SH-SY5Y (cell line): ENCODE measurements around the gene POU3F1.

Experiments
- GATA2 ChIP-seq: IDR thresholded peaks from 2 replicates; pipeline ENCODE4 v1.6.1; 2011; ENCODE audit warnings: mild to moderate bottlenecking, low read depth, low read length
- GATA3 ChIP-seq: IDR thresholded peaks from 2 replicates; pipeline ENCODE4 v1.6.1; 2011; ENCODE audit warnings: low read depth, mild to moderate bottlenecking, low read length, moderate library complexity

The POU3F1 gene

GRCh38 chr1:38082769-38083263 is 36.2 kb upstream of the POU3F1 start:
- TF ChIP-seq GATA3 (no peak), GATA2 (no peak)

GRCh38 chr1:38079019-38079418 is 32.4 kb upstream of the POU3F1 start:
- TF ChIP-seq GATA2 = no peak
- no peak for TF ChIP-seq GATA3

DNA sequence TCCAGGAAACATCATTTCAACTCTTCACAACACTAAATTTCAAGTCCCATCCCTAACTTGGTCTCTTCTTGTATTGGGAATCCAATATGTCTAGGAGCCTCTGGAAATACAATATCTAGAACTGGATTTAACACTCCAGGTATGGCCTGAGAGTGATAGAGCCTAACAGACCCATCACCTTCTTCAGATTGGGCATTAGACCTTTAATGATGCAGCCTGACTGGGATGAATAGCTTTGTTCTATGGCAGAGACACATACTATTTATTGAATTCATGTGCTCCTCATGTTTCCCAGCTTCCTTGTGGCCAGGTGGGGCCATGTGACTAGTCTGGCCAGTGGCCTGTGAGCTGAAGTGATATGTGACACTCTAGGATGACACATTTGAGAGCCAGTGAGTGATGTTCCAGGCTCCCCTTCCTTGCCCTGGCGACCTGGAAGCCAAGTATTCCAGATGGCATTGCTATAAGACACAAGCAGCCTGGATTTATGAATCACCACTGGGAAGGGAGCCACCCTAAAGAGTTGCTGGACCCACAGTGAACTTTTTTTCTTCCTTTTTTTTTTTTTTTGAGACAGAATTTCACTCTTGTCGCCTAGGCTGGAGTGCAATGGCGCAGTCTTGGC is 31.0 kb upstream of the POU3F1 start:
- TF ChIP-seq GATA2 (no peak), GATA3 (no peak)

DNA sequence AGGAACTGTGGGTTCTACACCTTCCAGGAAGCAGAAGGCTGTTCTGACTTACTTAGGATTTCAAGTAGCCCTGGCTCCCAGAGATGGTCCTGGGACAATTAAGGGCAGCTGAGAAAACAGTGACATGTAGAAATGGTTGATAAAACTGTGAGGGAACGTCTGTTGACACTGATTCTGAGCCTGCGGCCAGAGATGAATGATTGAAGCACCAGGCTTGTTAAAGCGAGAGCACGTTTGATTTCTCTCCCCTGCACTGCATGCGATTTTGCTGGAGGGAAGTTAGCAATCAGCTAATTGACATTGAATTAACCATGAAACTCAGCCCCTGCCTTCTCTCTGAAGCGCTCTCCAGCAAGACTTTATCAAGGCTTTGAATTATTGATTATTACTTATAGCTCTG is 29.9 kb upstream of the POU3F1 start:
- TF ChIP-seq GATA3 (no peak), GATA2 (peak; percentile 66; the same call in 1 of the 2 replicates)

DNA sequence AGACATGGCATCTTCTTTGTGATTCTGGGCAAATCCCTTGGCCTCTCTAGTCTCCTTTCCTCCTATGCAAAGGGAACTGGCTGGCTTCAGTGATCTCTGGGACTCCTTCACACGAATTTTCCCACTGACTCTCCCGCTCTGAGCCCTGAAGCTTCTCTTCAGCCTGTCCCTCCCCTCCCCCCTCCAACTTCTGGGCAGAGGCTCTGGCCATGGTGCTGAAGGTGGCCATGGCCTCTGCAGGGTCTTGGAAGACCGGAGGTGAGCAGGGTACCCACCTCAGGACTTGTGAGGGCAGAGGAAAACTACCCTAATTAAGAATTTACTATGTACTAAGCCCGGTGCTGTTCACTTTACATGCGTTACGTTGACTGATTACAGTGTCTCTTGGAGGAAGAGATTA is 29.4 kb upstream of the POU3F1 start:
- TF ChIP-seq GATA2 = no peak
- no peak for TF ChIP-seq GATA3

DNA sequence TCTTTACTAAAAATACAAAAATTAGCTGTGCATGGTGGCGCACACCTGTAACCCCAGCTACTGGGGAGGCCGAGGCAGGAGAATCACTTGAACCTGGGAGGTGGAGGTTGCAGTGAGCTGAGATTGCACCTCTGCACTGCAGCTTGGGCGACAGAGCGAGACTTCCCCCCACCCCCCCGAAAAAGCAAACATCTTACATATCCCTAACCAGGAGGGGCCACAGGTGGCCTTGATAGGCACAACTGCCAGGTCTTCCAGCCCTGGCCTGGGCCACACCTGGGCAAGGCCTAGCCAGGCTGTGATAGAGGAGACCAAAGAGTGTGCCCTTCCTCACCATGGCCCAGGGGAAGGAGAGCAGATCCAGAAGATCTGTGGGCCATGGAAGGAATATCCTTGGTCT is 28.6 kb upstream of the POU3F1 start:
- TF ChIP-seq GATA2 (no peak), GATA3 (no peak)

GRCh38 chr1:38074302-38074677 is 27.7 kb upstream of the POU3F1 start:
- TF ChIP-seq GATA3 (no peak), GATA2 (no peak)

DNA sequence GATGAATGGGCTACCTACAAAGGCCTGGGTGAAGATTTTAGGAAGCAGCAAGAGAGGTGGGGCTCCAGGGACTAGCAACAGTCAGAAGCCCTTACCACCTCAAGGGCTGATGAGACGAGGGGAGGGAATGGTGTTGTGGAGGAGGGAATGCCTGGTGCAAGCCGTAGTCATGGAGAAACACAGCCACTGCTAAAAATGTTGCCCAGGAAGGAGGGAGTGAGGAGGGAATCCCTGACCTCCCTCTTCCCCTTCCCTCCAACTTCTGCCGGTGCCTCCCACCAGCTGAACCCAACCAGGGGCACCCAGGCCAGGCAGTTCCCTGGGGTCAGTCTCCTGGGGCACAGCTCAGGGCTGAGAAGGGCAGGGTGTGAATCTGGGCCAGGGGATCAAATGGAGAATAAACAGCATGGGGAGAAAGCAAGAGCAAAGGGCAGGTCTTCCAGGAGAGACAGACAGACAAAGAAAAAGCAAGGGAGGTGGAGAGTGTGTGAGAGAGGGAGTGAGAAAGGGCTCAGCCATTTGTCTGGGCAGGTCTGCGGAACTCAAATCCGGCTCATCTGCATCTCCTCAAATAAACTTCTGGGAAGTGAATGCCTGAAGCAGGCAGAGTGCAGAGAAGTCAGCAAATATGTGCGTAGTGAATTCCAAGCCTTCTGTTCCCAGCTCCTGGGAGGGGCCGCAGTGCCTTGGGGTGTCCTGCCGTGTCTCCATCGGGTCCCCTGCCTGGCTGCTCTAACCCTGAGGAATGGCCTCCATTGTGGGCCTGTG is 27.1 kb upstream of the POU3F1 start:
- no peak for TF ChIP-seq GATA2
- TF ChIP-seq GATA3 = no peak

DNA sequence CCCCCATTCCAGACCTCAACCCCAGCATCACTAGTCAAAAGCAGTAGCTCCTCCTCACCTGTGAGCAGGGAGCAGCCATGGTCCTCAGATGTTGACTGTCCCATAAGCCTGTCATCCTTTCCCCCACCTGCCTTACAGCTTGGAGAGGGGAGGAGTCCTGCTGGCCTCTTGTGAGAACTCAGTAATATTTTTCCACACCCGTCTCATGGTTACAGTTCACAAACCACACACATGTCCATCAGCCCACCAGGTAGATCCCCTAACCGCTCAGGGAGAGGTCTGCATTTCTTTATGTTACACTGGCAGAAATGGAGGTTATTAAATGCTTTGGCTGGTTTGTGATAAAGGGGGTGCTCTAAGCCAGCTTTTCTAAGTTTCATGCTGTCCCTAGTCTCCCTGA is 26.3 kb upstream of the POU3F1 start:
- TF ChIP-seq GATA3 (no peak), GATA2 (no peak)

DNA sequence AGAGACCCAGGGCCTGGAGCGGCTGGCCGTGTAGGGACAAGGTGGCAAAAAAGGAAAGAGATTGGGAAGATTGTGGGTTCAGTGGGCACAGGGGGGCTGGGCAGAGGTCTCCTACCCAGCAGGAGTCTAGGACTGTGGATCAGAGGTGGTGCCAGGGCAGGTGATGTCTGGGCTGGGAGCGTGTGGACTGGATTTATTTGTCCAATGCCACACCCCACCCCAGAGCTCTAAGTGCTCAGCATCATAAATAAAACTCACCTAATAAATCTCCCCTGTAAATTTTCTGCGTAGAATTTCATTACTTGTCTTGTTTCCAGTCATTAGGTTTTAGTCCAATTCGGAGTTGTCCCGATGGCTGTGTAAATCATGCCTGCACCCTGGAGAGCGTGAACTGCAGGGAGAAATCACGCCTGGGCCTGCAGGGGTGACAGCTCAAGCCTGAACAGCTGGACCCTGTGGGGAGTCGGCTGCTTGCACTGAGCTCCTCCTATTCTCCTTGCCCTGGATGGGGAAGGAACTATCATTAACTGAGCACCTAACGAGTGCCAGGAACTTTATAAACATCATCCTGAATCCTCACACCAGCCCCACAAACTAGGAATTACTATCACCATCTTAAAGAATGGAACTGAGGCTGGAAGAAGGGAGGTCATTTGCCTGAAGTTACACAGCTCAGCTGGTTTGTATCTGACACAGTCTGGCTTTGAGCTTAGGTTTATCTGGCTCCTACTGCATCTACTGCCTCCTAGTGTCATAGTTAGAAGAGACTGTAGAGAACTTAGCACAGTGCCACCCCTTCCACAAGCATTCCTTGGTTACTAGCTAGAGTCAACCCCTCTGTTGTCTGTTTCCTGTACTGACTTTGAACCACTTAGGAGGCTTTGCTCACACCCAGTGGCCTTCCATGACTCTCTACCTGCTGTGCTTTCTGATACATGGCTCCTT is 25.0 kb upstream of the POU3F1 start:
- TF ChIP-seq GATA2 (no peak), GATA3 (no peak)

GRCh38 chr1:38068980-38069340 is 22.4 kb upstream of the POU3F1 start:
- TF ChIP-seq GATA3 = no peak
- TF ChIP-seq GATA2 = no peak

DNA sequence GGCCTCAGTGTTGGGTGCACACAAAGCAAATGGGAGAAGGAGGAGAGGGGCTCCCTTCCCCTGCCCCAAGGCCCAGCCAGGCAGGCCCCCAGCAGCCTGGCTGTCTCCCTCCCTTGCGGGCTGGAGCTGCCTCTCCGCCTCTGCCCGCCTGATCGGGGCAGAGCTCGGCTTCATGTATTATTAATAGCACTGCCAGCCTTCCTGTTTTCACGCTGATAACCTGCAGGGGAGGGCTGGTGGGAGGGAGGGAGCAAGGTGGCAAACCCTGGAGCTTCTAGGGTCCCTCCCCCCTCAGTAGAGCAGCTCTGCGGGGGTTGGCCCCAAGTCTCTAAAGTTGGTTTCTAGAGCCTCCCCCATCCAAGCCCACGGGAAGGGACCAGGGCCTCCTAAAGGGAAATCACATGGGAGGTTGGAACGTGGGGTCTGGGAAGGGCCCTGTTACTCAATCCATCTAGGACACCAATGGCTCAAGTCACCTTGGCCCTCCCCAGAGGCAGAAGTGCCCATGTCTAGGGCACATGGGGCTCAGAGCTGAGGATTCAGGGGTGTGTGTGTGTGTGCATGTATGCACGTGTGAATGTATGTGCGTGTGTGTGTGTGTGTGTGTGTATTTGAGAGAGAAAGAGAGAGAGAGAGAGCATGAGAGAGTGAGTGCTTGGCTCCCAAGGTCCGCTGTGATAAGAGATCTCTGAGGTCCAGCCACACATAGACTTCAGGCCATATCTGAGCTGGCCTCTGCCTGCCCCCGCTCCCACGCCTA is 21.8 kb upstream of the POU3F1 start:
- no peak for TF ChIP-seq GATA3
- TF ChIP-seq GATA2 = no peak

DNA sequence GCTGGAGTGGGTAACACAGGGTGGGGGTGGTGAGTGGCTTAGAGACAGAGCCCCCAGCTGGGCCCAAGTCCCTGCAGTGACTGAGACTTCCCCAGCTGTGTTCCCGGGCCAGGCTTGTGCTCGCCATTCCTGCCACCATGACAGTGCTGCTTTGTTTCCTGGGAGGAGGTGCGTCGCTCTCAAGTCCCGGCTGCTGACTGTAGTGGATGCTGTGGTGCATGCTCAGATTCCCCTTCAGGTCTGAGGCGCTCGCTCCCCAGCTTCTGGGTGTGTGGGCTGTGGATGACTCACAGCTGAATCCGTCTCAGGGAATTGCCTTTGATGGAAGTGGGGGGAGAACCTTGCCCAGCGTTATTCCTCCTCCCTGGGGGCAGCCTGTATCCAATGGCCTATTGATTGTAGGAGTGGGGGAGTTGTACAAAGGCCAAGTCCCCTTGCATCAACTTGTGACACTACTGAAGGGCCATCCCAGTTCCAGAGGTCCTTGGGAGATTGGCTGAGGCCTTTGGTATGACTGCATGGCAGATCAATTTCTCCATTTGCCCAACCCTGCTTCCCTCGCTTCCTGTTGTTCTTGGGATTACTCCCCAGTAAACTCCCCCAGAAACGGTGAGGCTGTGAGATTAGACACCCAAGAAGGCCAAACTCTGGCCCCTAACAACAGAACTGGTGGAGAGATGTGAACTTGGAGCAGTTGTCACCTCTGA is 17.8 kb upstream of the POU3F1 start:
- TF ChIP-seq GATA2 (no peak), GATA3 (no peak)
